Stimulated activated CD8-positive, alpha-beta memory T cell treated with anti-CD3 and anti-CD28 coated beads, Interleukin-7, amount 100 ng/mL, for 48 hours (primary cell): ENCODE measurements around the gene CACNA1C.

Source experiments
- DNase-seq, 2 donors: peaks; one replicate each; pipeline ENCODE4 v3.0.0-alpha.2; 2020; ENCODE audit warnings: low read depth in 1 of 2; ENCODE audit errors: extremely low read depth in 1 of 2

Gene CACNA1C

GRCh38 chr12:2333491-2334195 is 280.9 kb downstream of the CACNA1C start:
- DNase-seq, result no peak

DNA sequence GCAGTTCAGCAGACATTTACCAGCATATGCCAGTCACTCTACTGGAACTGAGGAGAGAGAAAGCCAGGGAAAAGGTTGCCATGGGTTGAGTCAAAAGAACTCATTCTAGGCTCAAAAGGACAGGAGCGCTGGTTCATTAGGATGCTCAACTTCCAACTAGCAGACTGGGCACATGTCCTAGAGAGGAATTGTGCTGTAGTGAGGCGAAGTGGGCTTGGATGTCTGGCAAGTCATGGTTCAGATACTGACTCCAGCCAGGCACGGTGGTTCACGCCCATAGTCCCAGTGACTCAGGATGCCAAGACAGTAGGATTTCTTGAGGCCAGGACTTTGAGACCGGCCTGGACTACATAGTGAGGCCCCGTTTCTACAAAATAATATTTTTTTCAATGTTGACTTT is 281.5 kb downstream of the CACNA1C start:
- DNase-seq, result no peak

DNA sequence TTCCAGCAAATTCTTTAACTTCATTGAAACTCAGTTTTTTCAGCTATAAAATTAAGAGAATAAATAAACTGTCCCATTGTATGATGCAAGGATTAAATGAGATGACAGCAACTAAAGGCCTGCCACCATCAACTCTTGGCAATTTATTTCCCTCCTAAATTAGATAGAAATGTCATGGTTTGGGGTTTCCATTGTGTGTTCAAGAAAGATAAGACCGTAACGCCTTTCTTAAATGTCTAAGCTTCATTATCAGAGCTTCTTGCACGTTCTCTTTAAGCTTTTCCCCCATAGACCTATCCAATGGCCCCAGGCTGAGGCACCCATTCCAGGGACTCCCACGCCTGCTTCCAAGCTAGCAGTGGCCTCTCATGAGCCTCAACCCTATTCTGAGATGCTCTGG is 281.9 kb downstream of the CACNA1C start:
- DNase-seq, result no peak

GRCh38 chr12:2335109-2335508 is 282.3 kb downstream of the CACNA1C start:
- DNase-seq, result no peak

DNA sequence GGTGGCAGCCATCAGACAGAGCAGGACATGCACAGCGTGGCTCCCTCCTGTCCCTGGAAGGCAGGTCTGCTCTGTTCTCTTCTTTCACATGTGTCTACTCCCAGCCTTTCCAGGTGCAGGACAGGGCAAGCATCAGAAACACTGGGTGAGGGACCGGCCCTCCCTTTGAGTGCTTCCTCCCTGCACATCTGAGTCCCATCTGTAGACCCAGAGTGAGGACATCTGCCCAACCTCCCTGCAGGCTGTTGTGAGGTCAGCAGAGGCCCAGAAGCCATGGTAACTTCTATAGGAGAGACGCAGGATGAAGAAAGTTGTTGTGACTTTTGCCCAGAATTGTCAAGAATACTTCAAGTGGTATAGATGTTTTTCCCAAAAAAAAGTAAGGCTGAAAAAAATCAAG is 282.7 kb downstream of the CACNA1C start:
- no peak for DNase-seq

- no peak for DNase-seq
Measured at GRCh38 chr12:2335916-2336315, 283.1 kb downstream of the CACNA1C start.

- no peak for DNase-seq
Measured at GRCh38 chr12:2336409-2336829, 283.6 kb downstream of the CACNA1C start.

GRCh38 chr12:2337031-2338010 is 284.5 kb downstream of the CACNA1C start:
- DNase-seq, result no peak

GRCh38 chr12:2338381-2338780 is 285.6 kb downstream of the CACNA1C start:
- no peak for DNase-seq

- DNase-seq, result no peak
Measured at GRCh38 chr12:2338991-2339431, 286.2 kb downstream of the CACNA1C start.

GRCh38 chr12:2341051-2341751 is 288.4 kb downstream of the CACNA1C start:
- DNase-seq, result no peak

DNA sequence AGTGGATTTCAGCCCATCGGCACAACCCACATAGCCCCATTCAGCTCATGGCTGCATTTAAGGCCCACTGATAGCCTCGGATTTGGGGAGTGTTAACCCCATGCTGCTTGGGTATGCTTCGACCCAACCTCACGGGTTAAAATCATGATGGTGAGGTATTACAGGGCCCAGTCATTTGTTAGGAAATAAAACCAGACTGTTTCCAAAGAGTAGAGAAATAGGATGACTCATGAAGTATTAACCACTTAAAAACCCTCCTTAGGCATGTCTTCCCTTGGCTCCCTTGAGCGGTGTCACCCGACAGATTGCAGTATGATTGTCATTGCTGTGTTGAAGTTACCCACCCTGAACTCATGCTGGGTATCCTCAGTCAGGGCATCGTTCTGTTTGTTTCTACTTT is 289.1 kb downstream of the CACNA1C start:
- DNase-seq, result no peak

- DNase-seq, result no peak
Measured at GRCh38 chr12:2343681-2344080, 290.9 kb downstream of the CACNA1C start.

DNA sequence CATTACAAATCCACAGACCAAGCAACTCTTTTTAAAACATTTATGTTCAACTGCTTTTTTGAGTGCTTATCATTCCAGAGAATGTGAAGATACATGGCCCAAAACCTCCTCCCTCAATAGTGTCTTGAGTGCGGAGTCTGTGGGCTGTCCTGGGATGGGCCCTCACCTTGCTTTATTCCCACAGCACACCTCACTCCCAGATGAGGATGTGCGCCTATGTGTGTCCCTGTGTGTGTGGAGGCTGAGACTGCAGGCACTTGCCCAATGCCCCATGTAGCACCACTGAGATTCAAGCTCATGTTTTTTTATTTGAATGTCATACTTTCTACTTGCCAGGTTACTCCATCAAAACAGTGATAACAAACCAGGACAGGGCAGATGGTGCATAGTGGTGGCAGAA is 291.7 kb downstream of the CACNA1C start:
- DNase-seq, result no peak

DNA sequence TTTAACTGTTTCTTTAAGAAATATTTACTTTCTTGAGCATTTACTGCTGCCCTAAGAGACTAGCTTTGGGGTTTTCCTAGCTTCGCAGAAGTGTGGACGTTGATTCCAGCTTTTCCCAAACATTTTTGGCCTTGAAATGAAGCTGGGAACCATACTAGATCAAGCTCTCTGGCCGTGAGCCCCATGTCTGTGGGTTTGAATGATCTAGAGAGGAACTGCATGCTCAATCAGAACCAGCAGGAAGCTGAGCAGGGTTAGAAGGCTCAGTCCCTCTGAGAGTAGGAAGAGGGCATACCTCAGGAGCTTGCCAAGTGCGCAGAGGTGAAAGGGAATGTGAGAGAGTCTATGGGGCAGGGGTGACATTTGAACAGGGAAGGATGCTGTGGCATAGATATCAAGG is 292.1 kb downstream of the CACNA1C start:
- DNase-seq, result no peak

DNA sequence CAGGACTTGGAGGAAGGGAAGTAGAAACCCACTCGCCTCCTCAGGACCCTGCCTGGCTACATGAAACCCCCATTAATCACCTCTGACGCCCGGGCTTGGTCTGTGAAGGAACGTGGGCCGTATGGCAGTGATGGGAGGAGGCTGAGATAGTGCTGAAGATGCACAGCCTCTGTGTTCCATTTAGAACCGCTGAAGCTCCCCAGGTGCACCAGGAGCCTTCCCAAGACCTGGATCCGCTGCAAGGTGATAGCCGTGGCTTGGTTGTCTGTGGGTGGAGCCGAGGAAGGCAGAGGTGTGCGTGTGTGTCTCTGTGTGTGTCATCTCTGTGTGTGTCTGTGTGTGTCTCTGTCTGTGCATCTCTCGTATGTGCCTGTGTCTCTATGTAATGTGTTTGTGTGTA is 293.1 kb downstream of the CACNA1C start:
- DNase-seq, result no peak

DNA sequence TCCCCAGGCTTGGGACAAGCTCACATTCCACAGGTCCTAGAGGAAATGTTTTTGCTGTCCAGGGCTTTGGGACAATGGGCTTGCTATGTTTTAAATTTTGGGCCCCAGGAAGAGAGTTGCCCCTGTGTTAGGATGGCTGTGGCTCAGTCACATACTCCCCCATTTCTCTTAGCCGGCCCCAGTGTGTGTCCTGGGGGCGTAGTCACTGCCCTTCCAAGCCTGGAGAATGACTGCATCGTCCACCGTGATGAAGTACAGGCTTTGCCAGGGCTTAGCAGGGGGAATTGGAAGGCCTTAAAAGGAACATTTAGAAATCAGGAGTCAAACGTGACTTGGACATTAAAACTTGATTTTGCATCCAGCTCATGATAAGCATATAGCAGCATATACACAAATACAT is 293.6 kb downstream of the CACNA1C start:
- DNase-seq, result no peak

DNA sequence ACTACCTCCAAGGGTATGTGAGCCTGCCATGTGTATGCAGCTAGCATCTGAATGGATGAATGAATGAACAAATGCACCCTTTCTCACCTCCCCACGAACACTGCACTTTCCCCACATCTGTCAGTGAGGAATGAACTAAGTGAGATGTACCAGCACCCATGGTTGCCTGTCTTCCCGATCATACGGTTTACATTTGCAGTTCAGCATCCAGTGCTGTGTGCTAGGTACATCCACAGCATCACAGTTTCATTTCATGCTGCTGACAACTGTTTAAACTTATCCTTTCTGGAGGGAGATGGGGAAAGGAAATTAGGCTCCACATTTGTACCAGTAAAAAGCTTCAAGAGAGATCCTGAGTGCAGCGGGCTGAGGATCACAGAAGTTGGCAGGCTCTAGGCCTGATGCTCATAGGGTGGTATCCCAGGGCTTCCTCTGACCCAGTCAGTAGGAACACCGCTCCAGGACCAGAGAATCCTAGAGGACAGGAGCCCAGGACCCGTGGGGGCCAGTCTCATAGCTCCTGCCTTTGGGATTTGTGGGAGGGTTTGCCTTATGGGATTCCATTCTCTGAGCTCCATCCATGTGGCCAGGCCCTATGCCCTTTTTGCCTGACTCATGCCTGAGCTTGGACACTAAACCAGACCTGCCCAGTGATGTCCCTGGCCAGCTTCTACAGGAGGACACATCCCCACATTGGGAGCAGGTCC is 294.5 kb downstream of the CACNA1C start:
- DNase-seq, result no peak

GRCh38 chr12:2347844-2348481 is 295.2 kb downstream of the CACNA1C start:
- no peak for DNase-seq

DNA sequence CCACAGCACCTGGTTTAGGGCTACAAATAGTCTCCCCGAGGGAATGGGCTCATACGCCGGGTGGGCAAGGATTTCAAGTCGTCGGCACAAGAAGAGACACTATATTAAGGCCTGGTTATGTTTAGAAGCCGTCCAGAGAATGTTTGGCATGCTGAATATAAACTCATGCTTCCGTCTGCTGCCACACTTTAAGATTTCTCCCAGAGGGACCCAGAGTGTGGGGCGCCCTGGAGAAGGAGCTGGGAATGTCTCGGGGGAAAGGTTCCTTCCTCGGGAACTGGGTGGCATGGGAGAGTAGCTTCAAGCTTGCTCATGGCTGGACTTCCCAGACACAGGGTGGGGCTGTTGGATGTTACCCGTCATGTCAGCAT is 295.7 kb downstream of the CACNA1C start:
- no peak for DNase-seq
